Activated naive CD8-positive, alpha-beta T cell treated with anti-CD3 and anti-CD28 coated beads for 36 hours (primary cell): Measurements from ENCODE around the gene CAMK2G. TPM values are rescaled to one million over a fixed set of nuclear protein-coding genes. Genes with fewer than 3 reads are reported as not detected.
A peak's percentile ranks its signal among the peaks of the same experiment; 100 is the strongest.
"Not testable (repeated sequence)": the region's sequence is repeated elsewhere in the genome, so short reads cannot be mapped to it uniquely, and the experiment has no call there.

Source experiments
- DNase-seq: peaks from one replicate; pipeline ENCODE4 v3.0.0; 2021
- H3K27ac Mint-ChIP-seq: one replicate; pipeline ENCODE4 v1.8.0; 2022; ENCODE audit warnings: mild to moderate bottlenecking, moderate library complexity, mixed read lengths
- H3K27me3 Mint-ChIP-seq: one replicate; pipeline ENCODE4 v1.8.0; 2022; ENCODE audit warnings: mild to moderate bottlenecking, mixed read lengths
- H3K36me3 Mint-ChIP-seq: one replicate; pipeline ENCODE4 v1.8.0; 2021; ENCODE audit warnings: mild to moderate bottlenecking, mixed read lengths
- H3K4me1 Mint-ChIP-seq: one replicate; pipeline ENCODE4 v1.8.0; 2021; ENCODE audit warnings: mixed read lengths
- H3K4me3 Mint-ChIP-seq: one replicate; pipeline ENCODE4 v1.8.0; 2022; ENCODE audit warnings: mild to moderate bottlenecking, moderate library complexity, mixed read lengths
- H3K9me3 Mint-ChIP-seq: one replicate; pipeline ENCODE4 v1.8.0; 2022; ENCODE audit warnings: mixed read lengths
- total RNA-seq, 2 experiments: library from RNA; stranded (reverse); gene quantifications; one replicate each; pipeline ENCODE4 v1.2.3, GENCODE V29; 2021

CAMK2G gene
- total RNA-seq, 2 experiments from 2014 or later, result 16.5 to 17.4 TPM

DNA sequence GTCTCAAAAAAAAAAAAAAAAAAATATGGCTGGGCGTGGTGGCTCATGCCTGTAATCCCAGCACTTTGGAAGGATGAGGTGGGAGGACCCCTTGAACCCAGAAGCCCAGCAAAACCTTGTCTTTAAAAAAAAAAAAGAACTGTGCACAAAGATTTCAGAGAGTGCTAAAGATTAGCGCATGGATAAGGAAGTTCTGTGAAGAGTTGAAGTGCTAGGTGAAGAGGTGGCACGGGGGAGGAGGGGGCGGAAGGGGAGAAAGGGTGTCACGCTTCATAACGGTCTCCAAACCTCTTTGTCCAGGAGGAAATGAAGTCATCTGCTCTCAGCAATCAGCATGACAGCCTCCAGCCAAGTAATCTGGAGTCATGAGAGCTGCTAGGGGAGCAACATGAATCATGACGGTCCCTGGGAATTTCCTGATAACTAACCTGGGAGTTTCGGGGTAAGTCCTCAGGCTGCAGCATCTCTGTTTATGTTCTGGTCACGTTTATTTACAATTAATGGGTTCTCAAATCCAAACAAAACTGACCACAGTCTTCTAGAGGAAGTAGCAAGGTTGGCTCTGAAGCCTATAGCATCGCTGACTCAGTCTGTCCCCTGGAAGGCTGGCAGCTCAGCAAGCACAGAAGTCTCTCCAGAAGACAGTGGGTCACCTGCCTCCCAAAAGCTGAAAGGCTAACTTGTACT, 34.6 kb upstream of the CAMK2G start:
- peak; percentile 40 for DNase-seq
- Mint-ChIP-seq H3K4me1 (peaks cover 37% of the 10 kb centered on the region), H3K9me3 (no peaks in the 10 kb centered on the region), H3K27me3 (peaks cover 67% of the 10 kb centered on the region), H3K4me3 (peak overlapping the region; percentile 25), H3K27ac (no peak overlapping the region), H3K36me3 (no peaks in the 10 kb centered on the region)

DNA sequence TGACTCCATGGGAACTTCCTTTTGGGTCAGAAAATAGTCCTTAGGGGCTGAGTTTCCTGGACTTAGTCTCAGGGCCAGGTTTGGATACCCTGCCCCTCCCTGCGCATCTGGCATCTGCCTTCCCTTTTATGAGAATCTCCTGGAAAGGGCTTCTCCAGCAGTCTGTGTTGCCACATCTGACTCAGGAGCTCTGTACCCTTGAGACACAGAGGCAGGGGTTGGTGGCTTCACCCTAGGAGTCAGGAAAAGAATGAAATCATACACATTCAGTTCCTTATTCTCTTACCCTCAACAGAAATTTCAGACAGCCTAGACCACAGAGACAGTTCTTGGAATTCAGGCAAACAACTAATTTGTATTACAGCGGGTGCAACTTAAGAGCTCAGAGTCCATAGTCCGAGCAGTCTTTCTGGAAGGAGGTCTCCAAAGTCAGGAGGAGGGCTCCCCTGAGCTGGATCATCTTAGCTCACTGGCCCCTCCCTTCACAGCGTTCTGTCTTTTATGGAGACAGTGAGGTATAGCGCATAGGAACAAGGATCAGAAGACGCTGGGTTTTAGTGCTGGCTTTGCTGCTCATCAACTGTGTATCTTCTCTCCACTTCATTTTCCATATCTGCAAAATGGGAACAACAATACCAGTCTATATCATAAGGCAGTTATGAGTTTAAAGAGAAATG, 33.6 kb upstream of the CAMK2G start:
- H3K27ac Mint-ChIP-seq, result no peak overlapping the region
- DNase-seq, result no peak
- peaks cover 37% of the 10 kb centered on the region for H3K4me1 Mint-ChIP-seq
- peaks cover 63% of the 10 kb centered on the region for H3K27me3 Mint-ChIP-seq
- no peaks in the 10 kb centered on the region for H3K36me3 Mint-ChIP-seq
- no peaks in the 10 kb centered on the region for H3K9me3 Mint-ChIP-seq
- no peak overlapping the region for H3K4me3 Mint-ChIP-seq

DNA sequence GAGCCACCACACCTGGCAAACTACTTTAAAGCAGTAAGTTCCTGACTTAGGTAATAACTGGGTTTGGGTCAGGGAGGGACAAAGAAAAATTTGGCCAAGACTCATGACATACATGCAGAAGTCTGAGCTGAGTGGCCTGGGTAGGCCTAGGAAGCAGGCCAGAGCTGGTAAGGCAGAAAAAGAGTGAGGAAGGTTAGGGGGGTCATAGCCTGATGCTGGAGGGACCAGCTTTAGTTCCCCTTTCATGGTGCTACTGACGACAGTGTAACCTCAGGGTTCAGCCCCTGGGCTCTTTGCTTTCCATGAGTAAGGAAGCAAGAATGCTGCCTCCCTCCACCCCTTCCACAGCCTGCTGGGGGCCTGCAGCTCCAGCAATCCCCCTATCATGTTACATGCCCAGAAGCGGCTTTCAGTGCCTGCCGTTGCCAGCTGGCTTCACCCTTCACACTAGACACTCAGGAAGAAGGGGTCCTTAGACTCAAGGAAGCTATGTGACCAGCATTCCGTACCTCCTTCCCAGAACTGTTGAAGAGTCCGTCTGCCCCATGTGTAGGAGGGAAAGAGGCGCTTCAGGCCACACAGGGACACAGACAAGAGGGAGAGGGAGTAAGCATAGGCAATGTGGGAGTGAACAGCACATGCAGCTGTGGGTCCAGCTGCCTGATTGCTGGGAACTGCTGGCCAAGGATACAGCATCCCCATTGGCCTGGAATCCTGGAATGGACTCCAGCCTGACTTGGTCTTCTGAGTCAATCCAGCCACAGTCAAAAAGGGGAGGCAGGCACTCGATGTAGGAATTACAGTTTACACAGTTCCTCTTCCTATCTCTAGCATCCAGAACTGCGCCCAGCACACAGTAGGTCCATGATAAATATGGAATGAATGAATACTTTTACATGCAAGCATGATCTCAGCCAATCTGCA, 32.4 kb upstream of the CAMK2G start:
- no peaks in the 10 kb centered on the region for H3K36me3 Mint-ChIP-seq
- peak overlapping the region; percentile 42 for H3K27ac Mint-ChIP-seq
- H3K27me3 Mint-ChIP-seq, result peaks cover 57% of the 10 kb centered on the region
- H3K4me1 Mint-ChIP-seq, result peaks cover 35% of the 10 kb centered on the region
- no peak for DNase-seq
- no peak overlapping the region for H3K4me3 Mint-ChIP-seq
- no peaks in the 10 kb centered on the region for H3K9me3 Mint-ChIP-seq

DNA sequence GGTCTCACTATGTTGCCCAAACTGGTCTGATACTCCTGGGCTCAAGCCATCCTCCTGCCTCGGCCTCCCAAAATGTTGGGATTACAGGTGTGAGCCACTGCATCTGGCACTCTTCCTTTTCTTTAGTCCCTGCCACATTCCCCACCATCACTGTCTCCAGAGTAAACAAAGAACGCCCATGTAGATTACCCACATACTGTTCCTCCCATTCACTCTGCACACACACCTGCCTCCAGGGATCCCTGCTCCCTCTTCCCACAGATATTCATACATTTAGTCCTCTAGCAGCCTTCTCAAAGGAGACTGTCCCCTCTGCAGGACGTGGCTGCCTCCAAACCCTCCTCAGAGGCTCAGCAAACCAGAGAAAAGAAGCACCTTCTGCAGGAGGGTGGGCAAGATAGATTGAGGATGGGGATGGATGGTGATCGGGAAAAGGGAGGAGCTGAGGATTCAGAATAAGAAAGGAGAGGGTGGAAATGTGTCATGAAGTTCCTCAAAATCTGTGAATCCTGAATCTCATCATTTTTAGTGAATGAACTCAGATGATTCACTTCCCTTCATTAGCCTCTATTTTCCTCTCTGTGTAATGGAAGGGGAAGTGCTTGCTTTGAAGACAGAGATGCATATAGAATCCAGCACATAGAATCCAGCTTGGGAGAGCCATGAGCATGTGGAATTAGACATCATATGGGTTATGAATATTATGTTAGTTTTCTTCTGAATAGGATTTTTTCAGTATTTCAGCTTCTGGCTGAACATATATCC, 31.1 kb upstream of the CAMK2G start:
- Mint-ChIP-seq H3K27me3 (peaks cover 55% of the 10 kb centered on the region), H3K4me1 (peaks cover 26% of the 10 kb centered on the region), H3K36me3 (no peaks in the 10 kb centered on the region), H3K27ac (no peak overlapping the region), H3K4me3 (no peak overlapping the region), H3K9me3 (no peaks in the 10 kb centered on the region)
- DNase-seq, result no peak

DNA sequence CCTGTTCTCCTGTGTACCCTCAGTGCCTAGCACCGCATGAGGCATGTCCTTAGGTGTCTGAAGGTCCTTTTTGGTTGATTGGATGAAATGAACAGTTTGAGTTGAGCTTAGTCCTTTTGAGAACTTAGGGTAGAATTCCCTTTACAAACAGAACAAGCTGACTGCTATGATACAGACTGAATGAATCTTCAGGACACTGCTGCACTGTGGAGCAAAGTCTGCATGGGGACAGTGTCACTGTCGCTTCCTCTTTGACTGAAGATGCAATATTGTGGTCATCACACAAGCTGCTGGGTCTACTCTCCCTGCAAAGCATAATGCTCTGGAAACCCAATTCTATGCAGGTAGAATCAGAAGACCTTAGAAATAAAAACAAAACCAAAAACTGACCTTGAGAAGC, 28.0 kb upstream of the CAMK2G start:
- H3K27me3 Mint-ChIP-seq, result peaks cover 44% of the 10 kb centered on the region
- H3K36me3 Mint-ChIP-seq, result no peaks in the 10 kb centered on the region
- H3K9me3 Mint-ChIP-seq, result no peaks in the 10 kb centered on the region
- H3K27ac Mint-ChIP-seq, result no peak overlapping the region
- DNase-seq, result no peak
- no peak overlapping the region for H3K4me3 Mint-ChIP-seq
- no peaks in the 10 kb centered on the region for H3K4me1 Mint-ChIP-seq

DNA sequence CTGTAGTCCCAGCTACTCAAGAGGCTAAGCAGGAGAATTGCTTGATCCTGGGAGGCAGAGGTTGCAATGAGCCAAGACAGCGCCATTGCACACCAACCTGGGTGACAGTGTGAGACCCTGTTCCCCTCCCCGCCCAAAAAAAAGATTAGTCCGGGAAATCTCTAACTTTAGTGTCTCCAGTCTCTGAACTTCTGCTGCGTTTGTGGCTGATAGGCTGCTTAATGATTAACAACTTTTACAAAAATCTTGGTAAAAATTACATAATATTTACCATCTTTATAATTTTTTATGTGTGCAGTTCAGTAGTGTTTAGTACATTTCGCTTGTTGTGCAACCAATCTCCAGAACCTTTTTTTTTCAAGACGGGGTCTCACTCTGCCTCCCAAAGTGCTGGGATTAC, 26.9 kb upstream of the CAMK2G start:
- Mint-ChIP-seq H3K9me3 (no peaks in the 10 kb centered on the region), H3K4me3 (no peak overlapping the region), H3K27me3 (peaks cover 42% of the 10 kb centered on the region), H3K4me1 (no peaks in the 10 kb centered on the region), H3K36me3 (no peaks in the 10 kb centered on the region), H3K27ac (no peak overlapping the region)
- DNase-seq, result no peak

DNA sequence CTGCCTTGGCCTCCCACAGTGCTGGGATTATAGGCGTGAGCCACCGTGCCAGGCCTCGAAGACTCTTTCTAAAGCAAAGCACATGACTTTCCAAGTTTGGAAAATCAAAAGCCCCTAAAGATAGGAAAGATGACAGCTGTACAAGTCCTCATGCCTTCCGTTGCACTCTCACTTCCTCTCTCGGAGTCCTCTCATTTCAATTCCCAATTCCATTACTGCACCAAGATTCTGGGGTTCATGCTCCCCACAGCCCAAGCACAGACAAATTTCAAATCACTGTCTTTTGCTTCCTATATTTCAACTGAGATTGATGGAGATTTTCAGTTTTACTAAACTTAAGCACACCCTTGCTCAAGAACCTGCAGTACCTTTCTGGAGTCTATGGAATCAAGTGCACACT, 25.7 kb upstream of the CAMK2G start:
- peaks cover 36% of the 10 kb centered on the region for H3K27me3 Mint-ChIP-seq
- no peak for DNase-seq
- no peaks in the 10 kb centered on the region for H3K36me3 Mint-ChIP-seq
- no peaks in the 10 kb centered on the region for H3K9me3 Mint-ChIP-seq
- no peaks in the 10 kb centered on the region for H3K4me1 Mint-ChIP-seq
- H3K27ac Mint-ChIP-seq, result no peak overlapping the region
- no peak overlapping the region for H3K4me3 Mint-ChIP-seq

DNA sequence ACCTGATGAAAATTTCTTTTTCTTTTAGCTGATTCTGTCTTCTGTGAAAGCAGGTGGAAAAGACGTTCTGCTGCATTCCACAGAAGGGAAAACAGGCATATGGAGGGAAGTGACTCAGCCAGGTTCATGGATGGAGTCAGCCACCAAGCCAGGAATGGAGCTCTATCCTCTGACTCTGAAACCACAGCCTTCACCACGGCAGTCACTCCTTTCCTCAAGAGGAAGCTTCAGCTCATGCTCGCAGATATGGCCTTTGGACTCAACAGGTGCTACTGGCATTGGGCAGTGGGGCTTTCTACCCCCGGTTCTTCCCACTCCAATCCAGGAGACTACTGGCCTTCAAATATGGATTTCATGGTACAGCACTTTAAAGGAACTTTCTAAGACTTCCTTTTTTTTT, 25.1 kb upstream of the CAMK2G start:
- Mint-ChIP-seq H3K27me3 (peaks cover 36% of the 10 kb centered on the region), H3K27ac (no peak overlapping the region), H3K9me3 (no peaks in the 10 kb centered on the region), H3K4me1 (peaks cover 2% of the 10 kb centered on the region), H3K4me3 (no peak overlapping the region), H3K36me3 (no peaks in the 10 kb centered on the region)
- DNase-seq, result no peak

DNA sequence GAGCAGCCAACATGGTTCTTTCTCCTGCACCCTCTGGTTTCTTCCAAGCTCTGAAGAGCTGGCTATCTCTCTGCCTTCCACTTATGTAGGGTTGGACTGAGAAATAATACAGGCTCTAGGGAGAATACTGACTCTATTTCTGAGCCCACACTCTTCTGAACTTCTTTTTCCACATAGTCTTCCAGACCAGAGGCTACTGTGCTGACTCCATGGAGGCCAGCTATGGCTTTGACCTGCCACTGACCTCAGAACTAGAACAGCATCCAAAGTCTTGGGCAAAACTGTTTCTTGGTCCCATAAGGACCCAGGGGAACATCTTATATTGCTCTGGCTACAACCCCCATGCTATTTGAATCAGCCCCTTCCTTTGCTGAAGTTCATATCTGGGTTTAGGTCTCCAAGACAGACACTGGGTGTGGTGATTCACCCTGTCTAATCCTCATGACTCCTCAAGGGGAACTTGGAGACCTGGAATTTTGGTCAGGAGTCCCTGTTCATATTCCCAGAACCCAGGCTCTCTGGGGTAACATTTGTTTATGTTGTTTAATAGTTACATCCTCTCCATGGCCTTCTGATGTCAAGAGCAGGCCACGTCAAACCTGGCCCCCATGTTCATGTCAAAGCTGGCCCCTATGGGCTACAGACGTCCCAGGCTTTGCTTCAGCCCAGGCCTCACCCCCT, 24.5 kb upstream of the CAMK2G start:
- H3K27ac Mint-ChIP-seq, result no peak overlapping the region
- H3K9me3 Mint-ChIP-seq, result no peaks in the 10 kb centered on the region
- H3K4me1 Mint-ChIP-seq, result peaks cover 7% of the 10 kb centered on the region
- no peaks in the 10 kb centered on the region for H3K36me3 Mint-ChIP-seq
- DNase-seq, result no peak
- no peak overlapping the region for H3K4me3 Mint-ChIP-seq
- peaks cover 36% of the 10 kb centered on the region for H3K27me3 Mint-ChIP-seq

DNA sequence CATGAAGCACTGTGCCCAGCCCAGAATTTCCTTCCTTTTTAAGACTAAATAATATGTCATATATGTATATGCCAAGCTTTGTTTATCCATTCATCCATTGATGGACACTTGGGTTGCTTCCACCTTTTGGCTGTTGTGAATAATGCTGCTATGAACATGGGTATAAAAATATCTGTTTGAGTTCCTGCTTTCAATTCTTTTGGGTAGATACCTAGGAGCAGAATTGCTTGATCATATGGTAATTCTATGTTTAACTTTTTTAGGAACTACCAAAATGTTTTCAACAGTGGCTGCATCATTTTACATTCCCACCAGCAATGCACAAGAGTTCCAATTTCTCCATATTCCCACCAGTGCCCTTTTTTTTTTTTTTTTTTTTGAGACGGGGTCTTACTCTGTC, 23.3 kb upstream of the CAMK2G start:
- no peaks in the 10 kb centered on the region for H3K36me3 Mint-ChIP-seq
- no peaks in the 10 kb centered on the region for H3K9me3 Mint-ChIP-seq
- no peak overlapping the region for H3K4me3 Mint-ChIP-seq
- H3K4me1 Mint-ChIP-seq, result peaks cover 8% of the 10 kb centered on the region
- H3K27me3 Mint-ChIP-seq, result peaks cover 30% of the 10 kb centered on the region
- H3K27ac Mint-ChIP-seq, result no peak overlapping the region
- no peak for DNase-seq

DNA sequence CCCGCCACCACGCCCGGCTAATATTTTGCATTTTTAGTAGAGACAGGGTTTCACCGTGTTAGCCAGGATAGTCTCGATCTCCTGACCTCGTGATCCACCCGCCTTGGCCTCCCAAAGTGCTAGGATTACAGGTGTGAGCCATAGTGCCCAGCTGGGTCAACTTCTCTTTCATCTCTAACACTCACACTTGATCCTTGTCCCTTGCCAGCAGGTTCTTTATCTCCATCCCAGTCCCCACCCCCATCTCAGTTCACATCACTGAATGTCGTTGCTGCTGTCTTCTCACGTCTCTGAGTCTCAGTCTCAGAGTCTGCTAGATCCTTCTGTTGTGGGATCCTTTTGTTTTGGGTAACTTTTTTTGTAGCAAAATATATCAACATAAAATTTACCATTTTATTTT, 21.0 kb upstream of the CAMK2G start:
- not testable (repeated sequence) for H3K9me3 Mint-ChIP-seq, DNase-seq, H3K4me3 Mint-ChIP-seq, H3K27ac Mint-ChIP-seq, H3K36me3 Mint-ChIP-seq, H3K4me1 Mint-ChIP-seq
- H3K27me3 Mint-ChIP-seq, result peaks cover 15% of the 10 kb centered on the region

DNA sequence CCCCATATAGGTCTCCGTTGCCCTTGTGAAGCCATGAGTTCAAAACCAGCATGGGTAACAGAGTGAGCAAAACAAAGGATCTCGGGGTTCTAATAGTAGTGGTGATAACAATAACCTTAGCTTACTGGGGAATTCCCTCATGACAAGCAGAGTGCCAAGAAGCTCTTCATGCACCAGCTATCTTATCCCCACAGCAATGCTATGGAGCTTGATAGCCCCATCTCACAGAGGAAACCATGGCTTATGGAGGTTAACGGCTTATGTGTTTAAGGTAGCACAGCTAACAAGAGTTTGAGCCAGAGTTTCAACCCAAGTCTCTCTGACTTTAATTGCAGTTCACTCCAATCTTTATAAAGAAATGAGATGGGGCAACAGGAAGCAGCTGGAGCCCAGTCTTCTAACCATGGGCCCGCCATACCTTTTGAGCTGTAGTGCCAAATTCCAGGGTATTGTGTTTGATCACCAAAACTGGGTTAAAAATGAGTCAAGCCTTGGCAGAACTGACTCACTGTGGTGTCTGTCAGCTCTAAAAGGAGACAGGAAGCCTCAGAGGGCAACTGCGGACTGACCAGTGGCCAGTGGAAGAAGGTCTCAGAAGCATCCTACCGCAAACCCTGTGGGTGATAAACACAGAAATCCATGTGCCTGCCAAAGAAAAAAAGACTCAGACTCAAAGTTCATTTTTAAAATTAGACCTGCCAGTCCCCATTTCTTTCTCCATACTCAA, 20.1 kb upstream of the CAMK2G start:
- peaks cover 12% of the 10 kb centered on the region for H3K27me3 Mint-ChIP-seq
- no peak overlapping the region for H3K27ac Mint-ChIP-seq
- peaks cover 8% of the 10 kb centered on the region for H3K4me1 Mint-ChIP-seq
- H3K36me3 Mint-ChIP-seq, result no peaks in the 10 kb centered on the region
- no peaks in the 10 kb centered on the region for H3K9me3 Mint-ChIP-seq
- no peak for DNase-seq
- H3K4me3 Mint-ChIP-seq, result no peak overlapping the region

DNA sequence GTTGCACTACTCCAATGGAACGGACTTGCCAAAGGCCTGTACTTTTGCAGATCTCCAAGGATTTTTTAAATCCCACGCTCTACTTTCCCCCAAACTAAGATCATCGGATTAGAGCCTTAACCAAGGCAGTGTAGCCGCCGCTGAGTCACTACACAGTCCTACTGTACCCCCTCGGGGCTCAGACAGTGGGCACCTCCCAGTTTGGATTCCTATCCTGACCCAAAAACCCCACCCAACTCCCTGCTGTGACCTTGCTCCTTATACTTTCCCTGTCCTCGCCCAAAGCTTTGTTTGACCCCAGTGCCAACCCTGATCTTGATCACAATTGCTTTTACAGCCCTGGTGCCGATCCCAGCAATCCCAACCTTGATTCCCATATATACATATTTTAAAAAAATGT, 19.1 kb upstream of the CAMK2G start:
- Mint-ChIP-seq H3K4me3 (no peak overlapping the region), H3K9me3 (no peaks in the 10 kb centered on the region), H3K27me3 (peaks cover 6% of the 10 kb centered on the region), H3K27ac (no peak overlapping the region), H3K36me3 (no peaks in the 10 kb centered on the region), H3K4me1 (peaks cover 8% of the 10 kb centered on the region)
- no peak for DNase-seq
